Skeletal muscle tissue (tissue), 4 donors: ENCODE results near the gene ASCL2. TPM values are rescaled to one million over a fixed set of nuclear protein-coding genes. Genes with fewer than 3 reads are reported as not detected.

ENCODE experiments used
- H3K27ac ChIP-seq: one replicate; pipeline ENCODE4 v1.7.0; 2013; ENCODE audit warnings: mild to moderate bottlenecking, low read depth, low read length, inconsistent platforms
- H3K27me3 ChIP-seq, 3 donors: one replicate each; pipeline ENCODE4 v1.7.0; 2013; ENCODE audit warnings: low read length in 3 of 3; ENCODE audit not compliant: control insufficient read depth in 3 of 3, insufficient read depth in 3 of 3
- H3K36me3 ChIP-seq, 3 donors: one replicate each; pipeline ENCODE4 v1.7.0; 2013; ENCODE audit warnings: low read length in 3 of 3; ENCODE audit not compliant: control insufficient read depth in 3 of 3, insufficient read depth in 3 of 3
- H3K4me1 ChIP-seq, 3 donors: one replicate each; pipeline ENCODE4 v1.7.0; 2013; ENCODE audit warnings: low read length in 3 of 3, mild to moderate bottlenecking in 3 of 3; ENCODE audit not compliant: control insufficient read depth in 3 of 3, insufficient read depth in 3 of 3
- H3K4me3 ChIP-seq, 3 donors: one replicate each; pipeline ENCODE4 v1.7.0; 2013; ENCODE audit warnings: low read length in 3 of 3
- H3K9ac ChIP-seq, 3 donors: one replicate each; pipeline ENCODE4 v1.7.0; 2013; ENCODE audit warnings: low read length in 3 of 3, mild to moderate bottlenecking in 3 of 3, moderate library complexity in 2 of 3, low read depth in 1 of 3
- H3K9me3 ChIP-seq, 3 donors: one replicate each; pipeline ENCODE4 v1.7.0; 2013; ENCODE audit warnings: low read length in 3 of 3; ENCODE audit not compliant: control insufficient read depth in 3 of 3
- total RNA-seq: library from RNA; depleted of rRNA; stranded (reverse); fragments of >200 nt; gene quantifications from one replicate; pipeline ENCODE4 v1.2.3, GENCODE V29; 2014
- donor health status: Osteomylitis.

Gene ASCL2
- total RNA-seq, 1 donor from 2014 or later, result not detected

DNA sequence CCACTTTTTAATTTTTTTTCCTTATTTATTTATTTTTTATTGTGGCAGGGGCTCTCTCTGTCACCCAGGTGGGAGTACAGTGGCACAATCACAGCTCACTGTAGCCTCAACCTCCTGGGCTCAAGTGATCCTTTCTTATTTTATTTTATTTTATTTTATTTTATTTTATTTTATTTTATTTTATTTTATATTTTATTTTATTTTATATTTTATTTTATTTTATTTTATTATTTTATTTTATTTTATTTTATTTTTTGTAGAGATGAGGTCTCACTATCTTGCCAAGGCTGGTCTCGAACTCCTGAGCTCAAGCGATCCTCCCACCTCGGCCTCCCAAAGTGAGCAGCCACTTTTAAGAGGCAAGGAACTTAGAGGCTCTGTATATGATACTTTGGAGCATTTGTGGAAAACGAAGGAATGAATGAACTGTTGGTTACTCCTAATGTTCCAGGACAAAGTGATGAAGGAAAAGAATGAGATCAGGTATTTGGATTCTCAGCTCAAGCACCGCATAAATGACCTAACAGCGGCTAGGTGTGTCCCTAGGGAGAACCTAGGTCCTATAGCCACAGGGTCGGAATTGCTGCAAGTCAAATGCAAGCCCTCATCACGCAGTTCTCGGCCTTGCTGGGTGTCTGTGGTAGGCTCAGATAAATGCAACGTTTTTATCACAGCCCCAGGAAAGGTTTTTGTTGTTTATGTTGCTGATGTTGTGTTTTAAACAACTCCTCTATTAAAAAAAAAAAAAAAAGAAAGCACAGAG is 36.5 kb downstream of the ASCL2 start:
- Histone ChIP-seq H3K27ac (no peak overlapping the region), H3K4me1 (no peaks in the 10 kb centered on the region), H3K9ac (no peak overlapping the region), H3K36me3 (no peaks in the 10 kb centered on the region), H3K9me3 (peaks cover 0 to 12% (median 3%) of the 10 kb centered on the region in 3 donors), H3K4me3 (no peak overlapping the region), H3K27me3 (peaks cover 0 to 7% (median 5%) of the 10 kb centered on the region in 3 donors)

DNA sequence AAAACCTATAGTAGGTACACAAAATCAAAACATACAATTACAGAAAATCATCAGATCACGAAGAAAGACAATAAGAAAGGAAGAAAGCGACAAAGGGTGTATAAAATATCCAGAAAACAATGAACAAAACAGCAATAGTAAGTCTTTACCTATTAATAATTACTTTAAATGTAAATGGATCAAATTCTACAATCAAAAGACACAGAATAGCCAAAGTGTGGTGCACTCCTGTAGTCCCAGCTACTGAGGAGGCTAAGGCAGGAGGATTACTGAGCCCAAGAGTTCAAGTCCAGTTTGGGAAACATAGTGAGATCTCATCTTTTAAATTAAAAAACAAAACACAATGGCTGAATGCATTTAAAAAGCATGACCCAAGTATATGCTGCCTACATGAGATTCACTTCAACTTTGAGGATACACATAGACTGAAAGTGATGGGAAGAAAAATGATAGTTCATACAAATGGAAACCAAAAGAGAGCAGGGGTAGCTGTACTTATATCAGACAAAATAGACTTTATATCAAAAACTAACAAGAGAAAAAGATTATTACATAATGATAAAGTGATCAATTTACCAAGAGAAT is 40.6 kb downstream of the ASCL2 start:
- Histone ChIP-seq H3K36me3 (no peaks in the 10 kb centered on the region), H3K4me3 (no peak overlapping the region), H3K27ac (no peak overlapping the region), H3K4me1 (no peaks in the 10 kb centered on the region), H3K9ac (no peak overlapping the region), H3K27me3 (no peaks in the 10 kb centered on the region), H3K9me3 (peaks cover 0 to 12% (median 3%) of the 10 kb centered on the region in 3 donors)

DNA sequence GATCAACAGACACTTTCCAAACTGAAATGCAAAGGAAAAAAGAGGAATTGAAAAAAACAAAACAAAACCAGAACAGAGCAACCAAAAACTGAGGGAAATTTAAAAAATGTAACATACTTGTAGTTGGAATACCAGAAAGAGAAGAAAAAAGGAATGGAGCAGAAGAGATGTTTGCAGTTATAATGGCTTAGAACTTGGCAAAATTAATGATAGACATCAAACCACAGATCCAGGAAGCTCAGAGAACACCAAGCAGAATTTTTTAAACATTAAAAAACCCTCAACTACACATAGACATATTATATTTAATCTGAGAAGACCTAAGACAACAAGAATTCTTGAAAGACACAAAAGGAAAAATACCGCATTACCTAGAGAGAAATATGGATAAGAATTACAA is 46.1 kb downstream of the ASCL2 start:
- no peak overlapping the region for H3K9ac ChIP-seq
- no peaks in the 10 kb centered on the region for H3K4me1 ChIP-seq
- no peaks in the 10 kb centered on the region for H3K36me3 ChIP-seq
- H3K9me3 ChIP-seq, result peaks cover 1 to 3% (median 2%) of the 10 kb centered on the region in 3 donors
- H3K4me3 ChIP-seq, result no peak overlapping the region
- peaks cover 4 to 12% (median 7%) of the 10 kb centered on the region in 3 donors for H3K27me3 ChIP-seq
- H3K27ac ChIP-seq, result no peak overlapping the region

DNA sequence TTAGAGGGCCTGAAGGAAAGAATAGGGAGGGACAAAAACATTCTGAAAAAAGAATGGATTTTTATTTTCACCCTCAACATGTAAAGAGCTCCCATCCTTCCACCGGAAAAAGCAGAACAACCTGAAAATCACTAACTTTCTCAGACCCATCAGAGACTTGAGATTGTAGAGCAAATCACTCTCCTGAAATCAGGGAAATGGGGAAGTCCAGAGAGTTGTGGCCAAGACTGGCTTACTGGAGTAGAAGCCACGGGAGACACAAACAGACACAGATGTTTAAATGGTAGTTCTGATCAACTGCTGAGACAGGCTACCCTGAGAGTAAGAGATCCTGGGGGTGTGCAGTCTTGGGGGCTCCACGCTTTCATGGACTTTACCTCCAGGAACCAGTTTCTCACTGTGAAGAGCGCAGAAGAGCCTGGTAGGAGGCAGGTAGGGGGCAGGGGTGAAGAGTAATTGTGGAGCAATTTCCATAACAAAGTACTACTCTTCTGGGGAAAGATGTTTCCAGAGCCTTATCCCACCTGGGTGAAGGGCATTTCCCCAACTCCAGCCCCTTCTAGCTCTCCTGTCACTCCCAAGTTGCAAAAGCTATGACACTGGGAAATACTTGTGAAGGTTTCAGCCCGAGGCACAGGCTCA is 47.1 kb downstream of the ASCL2 start:
- H3K27ac ChIP-seq, result no peak overlapping the region
- peaks cover 0 to 2% (median 0%) of the 10 kb centered on the region in 3 donors for H3K9me3 ChIP-seq
- no peaks in the 10 kb centered on the region for H3K36me3 ChIP-seq
- H3K27me3 ChIP-seq, result peaks cover 4 to 12% (median 9%) of the 10 kb centered on the region in 3 donors
- H3K4me3 ChIP-seq, result no peak overlapping the region
- H3K9ac ChIP-seq, result no peak overlapping the region
- H3K4me1 ChIP-seq, result no peaks in the 10 kb centered on the region

DNA sequence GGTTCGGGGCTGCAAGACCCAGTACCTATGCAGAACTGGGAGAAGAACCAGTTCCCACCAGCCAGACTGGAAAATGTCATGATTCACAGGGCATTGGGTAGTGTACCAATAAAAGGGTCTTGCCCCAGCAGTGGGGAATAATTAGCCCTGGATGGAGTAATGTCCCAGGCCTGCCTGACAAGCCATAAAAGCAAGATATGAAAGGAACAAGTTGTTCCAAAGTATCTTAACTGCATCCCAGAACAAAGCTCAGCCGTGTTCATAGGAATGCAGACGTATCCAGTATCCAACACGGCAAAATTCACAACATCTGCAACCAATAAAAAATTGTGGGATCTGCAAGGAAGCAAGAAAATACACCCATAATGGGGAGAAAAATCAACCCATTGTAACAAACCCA is 47.9 kb downstream of the ASCL2 start:
- Histone ChIP-seq H3K36me3 (no peaks in the 10 kb centered on the region), H3K27me3 (peaks cover 9 to 16% (median 12%) of the 10 kb centered on the region in 3 donors), H3K4me3 (no peak overlapping the region), H3K9ac (no peak overlapping the region), H3K9me3 (peaks cover 0 to 2% (median 0%) of the 10 kb centered on the region in 3 donors), H3K27ac (no peak overlapping the region), H3K4me1 (no peaks in the 10 kb centered on the region)

DNA sequence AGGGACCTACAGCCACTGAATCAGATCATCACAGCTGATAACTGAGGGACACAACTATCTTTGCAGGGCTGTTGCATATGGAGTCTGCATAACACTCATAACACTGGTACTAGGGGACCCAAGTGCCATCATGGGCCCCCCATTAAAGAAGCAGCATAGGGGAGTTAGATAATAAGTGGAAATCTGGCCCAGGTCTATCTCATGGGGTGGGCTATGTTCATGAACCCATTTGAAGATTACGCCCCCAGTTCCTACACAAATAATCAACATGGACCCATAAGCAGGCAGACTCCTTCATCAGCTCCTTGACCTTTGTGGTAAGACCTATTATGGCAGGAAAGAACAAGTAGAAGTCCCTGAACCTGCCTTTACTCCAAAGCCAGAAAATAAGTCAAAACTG is 48.8 kb downstream of the ASCL2 start:
- H3K27ac ChIP-seq, result no peak overlapping the region

DNA sequence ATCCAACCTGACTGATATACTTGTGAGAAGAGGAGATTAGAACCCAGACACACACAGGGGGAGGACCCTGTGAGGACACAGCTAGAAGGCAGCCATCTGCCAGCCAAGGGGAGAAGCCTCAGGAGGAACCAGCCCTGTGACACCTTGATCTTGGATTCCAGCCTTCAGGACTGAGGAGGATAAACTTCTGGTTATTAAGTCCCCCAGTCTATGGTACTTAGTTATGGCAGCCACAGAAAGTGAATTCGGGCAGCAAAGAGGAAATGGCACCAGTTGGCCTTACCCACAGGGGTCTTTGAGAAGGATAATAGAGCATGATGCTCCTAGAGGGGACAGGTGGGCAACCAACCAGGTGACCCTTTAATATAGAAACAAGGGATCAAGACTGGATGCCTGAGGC is 49.4 kb downstream of the ASCL2 start:
- Histone ChIP-seq H3K9me3 (peaks cover 0 to 2% (median 0%) of the 10 kb centered on the region in 3 donors), H3K4me1 (no peaks in the 10 kb centered on the region), H3K36me3 (no peaks in the 10 kb centered on the region), H3K27ac (no peak overlapping the region), H3K9ac (no peak overlapping the region), H3K27me3 (peaks cover 23 to 29% (median 27%) of the 10 kb centered on the region in 3 donors), H3K4me3 (no peak overlapping the region)

More for the DNA sequence above, 48.8 kb downstream of the ASCL2 start:
- Histone ChIP-seq H3K9me3 (peaks cover 0 to 2% (median 0%) of the 10 kb centered on the region in 3 donors), H3K4me3 (no peak overlapping the region), H3K9ac (no peak overlapping the region), H3K27me3 (peaks cover 17 to 24% (median 21%) of the 10 kb centered on the region in 3 donors), H3K4me1 (no peaks in the 10 kb centered on the region), H3K36me3 (no peaks in the 10 kb centered on the region)

DNA sequence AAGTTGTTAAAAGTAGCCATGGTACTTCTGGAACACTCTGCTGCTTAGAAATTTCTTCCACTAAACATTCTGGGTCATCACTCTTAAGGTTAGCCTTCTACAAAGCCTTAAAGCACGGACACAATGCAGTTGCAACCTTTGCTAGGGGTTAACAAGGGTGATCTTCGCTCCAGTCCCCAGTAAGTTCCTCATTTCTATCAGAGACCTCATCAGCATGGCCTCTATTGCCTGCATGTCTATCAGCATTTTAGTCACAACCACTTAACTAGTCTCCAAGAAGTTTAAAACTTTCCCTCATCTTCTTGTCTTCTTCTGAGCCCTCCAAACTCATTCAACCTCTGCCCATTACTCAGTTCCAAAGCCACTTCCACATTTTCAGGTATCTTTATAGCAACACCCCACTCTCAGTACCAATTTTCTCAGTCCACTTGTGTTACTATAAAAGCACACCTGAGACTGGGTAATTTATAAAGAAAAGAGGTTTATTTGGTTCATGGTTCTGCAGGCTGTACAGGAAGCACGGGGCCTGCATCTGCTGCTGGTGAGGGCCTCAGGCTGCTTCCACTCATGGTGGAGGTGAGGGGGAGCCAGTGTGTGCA is 50.1 kb downstream of the ASCL2 start:
- Histone ChIP-seq H3K4me1 (no peaks in the 10 kb centered on the region), H3K4me3 (no peak overlapping the region), H3K9me3 (peaks cover 0 to 2% (median 0%) of the 10 kb centered on the region in 3 donors), H3K27me3 (peaks cover 23 to 31% (median 30%) of the 10 kb centered on the region in 3 donors), H3K9ac (no peak overlapping the region), H3K27ac (no peak overlapping the region), H3K36me3 (no peaks in the 10 kb centered on the region)

DNA sequence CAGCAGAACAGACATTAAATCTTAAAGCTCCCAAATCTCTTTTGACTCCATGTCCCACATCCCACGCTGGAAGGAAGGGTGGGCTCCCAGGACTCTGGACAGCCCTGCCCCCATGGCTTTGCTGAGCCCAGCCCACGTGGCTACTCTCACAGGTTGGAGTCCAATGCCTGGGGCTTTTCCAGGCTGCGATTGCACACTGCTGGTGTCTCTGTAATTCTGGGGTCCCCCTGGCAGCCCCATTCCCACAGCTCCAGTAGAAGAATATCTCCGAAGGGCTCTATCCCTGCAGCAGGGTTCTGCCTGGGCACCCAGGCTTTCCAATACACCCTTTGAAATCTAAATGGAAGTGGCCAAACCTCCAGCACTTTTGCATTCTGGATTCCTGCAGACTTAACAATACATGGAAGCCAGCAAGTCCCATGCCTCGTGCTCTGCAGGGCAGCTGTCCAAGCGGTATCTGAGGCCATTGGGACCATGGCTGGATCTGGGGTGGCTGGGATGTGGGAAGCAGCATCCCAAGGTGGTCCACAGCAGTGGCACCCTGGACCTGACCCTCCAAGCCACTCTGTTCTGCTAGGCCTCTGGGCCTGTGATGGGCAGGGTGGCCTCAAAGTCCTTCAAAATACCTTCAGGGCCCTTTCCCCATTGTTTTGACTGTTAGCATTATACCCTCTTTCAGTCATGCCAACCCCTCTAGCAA is 50.9 kb downstream of the ASCL2 start:
- Histone ChIP-seq H3K27me3 (peaks cover 23 to 38% (median 31%) of the 10 kb centered on the region in 3 donors), H3K36me3 (no peaks in the 10 kb centered on the region), H3K4me1 (no peaks in the 10 kb centered on the region), H3K27ac (no peak overlapping the region), H3K4me3 (no peak overlapping the region), H3K9ac (no peak overlapping the region), H3K9me3 (peaks cover 0 to 2% (median 0%) of the 10 kb centered on the region in 3 donors)
